K562 (cell line): Measurements from ENCODE around the gene LDB2. TPM values are rescaled to one million over a fixed set of nuclear protein-coding genes. Genes with fewer than 3 reads are reported as not detected.

Experiments
- ZNF354B ChIP-seq: fragments of 250-450 bp; sonication (Bioruptor Pico); IDR thresholded peaks from 2 replicates; pipeline ENCODE4 v1.4.0; 2020
- ZNF764 ChIP-seq: fragments of 250-450 bp; sonication (Bioruptor Pico); IDR thresholded peaks from 2 replicates; pipeline ENCODE4 v1.4.0; 2020; ENCODE audit warnings: low read depth, mild to moderate bottlenecking, moderate library complexity
- polyA plus RNA-seq, 8 experiments: library from polyadenylated mRNA; depleted of rRNA in 4 of 8; stranded (reverse) in 5 of 8; unstranded in 3 of 8; fragments of >200 nt; fragmentation: Nextera tagmentation in 2 of 8; fragmentation: Illumina TruSeq in 1 of 8; extraction: Ambion mirVana in 2 of 8; extraction: Trizol in 1 of 8; gene quantifications; 2 replicates each; pipeline versions ENCODE4 v1.2.1 to v1.2.3, GENCODE V29; 2011 to 2014; ENCODE audit warnings: inconsistent platforms in 1 of 8, missing spikeins in 1 of 8
- total RNA-seq, 7 experiments: library from RNA; depleted of rRNA in 6 of 7; stranded (reverse); fragments of >200 nt in 6 of 7; fragmentation: Illumina TruSeq in 2 of 7; extraction: Trizol in 2 of 7; gene quantifications; 2 replicates each; pipeline versions ENCODE4 v1.2.1 to v1.2.3, GENCODE V29; 2011 to 2021; ENCODE audit warnings: low replicate concordance in 1 of 7
- TF ChIP-seq, protein P1 (sequence below): fragments of 450-650 bp; IDR thresholded peaks from 2 replicates; pipeline ENCODE4 v1.6.1; 2016; ENCODE audit warnings: mild to moderate bottlenecking, moderate library complexity

The LDB2 gene
- total and polyA plus RNA-seq, 9 of the 15 experiments (the other 6 are each of a cell fraction or from before 2014, with no cell fraction given) = 0.10 to 0.20 TPM; not detected in 7

DNA sequence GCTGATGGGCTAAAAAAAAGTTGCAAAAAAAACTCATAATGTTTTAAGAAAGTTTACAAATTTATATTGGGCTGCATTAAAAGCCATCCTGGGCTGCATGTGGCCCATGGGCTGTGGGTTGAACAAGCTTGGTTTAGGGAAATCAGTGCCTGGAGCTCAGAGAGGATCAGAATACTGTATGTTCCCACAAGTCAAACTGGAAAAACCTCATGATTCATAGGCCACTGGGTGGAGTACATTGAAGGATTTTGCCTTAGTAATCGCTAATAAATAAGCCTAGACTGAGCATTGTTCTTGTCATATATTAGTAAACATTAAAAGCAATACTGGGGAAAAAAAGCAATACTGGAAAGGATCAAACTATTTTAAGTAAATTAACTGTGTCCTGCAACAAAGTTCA lies 425.9 kb downstream of the LDB2 start (continued):
- TF ChIP-seq, protein P1, sequence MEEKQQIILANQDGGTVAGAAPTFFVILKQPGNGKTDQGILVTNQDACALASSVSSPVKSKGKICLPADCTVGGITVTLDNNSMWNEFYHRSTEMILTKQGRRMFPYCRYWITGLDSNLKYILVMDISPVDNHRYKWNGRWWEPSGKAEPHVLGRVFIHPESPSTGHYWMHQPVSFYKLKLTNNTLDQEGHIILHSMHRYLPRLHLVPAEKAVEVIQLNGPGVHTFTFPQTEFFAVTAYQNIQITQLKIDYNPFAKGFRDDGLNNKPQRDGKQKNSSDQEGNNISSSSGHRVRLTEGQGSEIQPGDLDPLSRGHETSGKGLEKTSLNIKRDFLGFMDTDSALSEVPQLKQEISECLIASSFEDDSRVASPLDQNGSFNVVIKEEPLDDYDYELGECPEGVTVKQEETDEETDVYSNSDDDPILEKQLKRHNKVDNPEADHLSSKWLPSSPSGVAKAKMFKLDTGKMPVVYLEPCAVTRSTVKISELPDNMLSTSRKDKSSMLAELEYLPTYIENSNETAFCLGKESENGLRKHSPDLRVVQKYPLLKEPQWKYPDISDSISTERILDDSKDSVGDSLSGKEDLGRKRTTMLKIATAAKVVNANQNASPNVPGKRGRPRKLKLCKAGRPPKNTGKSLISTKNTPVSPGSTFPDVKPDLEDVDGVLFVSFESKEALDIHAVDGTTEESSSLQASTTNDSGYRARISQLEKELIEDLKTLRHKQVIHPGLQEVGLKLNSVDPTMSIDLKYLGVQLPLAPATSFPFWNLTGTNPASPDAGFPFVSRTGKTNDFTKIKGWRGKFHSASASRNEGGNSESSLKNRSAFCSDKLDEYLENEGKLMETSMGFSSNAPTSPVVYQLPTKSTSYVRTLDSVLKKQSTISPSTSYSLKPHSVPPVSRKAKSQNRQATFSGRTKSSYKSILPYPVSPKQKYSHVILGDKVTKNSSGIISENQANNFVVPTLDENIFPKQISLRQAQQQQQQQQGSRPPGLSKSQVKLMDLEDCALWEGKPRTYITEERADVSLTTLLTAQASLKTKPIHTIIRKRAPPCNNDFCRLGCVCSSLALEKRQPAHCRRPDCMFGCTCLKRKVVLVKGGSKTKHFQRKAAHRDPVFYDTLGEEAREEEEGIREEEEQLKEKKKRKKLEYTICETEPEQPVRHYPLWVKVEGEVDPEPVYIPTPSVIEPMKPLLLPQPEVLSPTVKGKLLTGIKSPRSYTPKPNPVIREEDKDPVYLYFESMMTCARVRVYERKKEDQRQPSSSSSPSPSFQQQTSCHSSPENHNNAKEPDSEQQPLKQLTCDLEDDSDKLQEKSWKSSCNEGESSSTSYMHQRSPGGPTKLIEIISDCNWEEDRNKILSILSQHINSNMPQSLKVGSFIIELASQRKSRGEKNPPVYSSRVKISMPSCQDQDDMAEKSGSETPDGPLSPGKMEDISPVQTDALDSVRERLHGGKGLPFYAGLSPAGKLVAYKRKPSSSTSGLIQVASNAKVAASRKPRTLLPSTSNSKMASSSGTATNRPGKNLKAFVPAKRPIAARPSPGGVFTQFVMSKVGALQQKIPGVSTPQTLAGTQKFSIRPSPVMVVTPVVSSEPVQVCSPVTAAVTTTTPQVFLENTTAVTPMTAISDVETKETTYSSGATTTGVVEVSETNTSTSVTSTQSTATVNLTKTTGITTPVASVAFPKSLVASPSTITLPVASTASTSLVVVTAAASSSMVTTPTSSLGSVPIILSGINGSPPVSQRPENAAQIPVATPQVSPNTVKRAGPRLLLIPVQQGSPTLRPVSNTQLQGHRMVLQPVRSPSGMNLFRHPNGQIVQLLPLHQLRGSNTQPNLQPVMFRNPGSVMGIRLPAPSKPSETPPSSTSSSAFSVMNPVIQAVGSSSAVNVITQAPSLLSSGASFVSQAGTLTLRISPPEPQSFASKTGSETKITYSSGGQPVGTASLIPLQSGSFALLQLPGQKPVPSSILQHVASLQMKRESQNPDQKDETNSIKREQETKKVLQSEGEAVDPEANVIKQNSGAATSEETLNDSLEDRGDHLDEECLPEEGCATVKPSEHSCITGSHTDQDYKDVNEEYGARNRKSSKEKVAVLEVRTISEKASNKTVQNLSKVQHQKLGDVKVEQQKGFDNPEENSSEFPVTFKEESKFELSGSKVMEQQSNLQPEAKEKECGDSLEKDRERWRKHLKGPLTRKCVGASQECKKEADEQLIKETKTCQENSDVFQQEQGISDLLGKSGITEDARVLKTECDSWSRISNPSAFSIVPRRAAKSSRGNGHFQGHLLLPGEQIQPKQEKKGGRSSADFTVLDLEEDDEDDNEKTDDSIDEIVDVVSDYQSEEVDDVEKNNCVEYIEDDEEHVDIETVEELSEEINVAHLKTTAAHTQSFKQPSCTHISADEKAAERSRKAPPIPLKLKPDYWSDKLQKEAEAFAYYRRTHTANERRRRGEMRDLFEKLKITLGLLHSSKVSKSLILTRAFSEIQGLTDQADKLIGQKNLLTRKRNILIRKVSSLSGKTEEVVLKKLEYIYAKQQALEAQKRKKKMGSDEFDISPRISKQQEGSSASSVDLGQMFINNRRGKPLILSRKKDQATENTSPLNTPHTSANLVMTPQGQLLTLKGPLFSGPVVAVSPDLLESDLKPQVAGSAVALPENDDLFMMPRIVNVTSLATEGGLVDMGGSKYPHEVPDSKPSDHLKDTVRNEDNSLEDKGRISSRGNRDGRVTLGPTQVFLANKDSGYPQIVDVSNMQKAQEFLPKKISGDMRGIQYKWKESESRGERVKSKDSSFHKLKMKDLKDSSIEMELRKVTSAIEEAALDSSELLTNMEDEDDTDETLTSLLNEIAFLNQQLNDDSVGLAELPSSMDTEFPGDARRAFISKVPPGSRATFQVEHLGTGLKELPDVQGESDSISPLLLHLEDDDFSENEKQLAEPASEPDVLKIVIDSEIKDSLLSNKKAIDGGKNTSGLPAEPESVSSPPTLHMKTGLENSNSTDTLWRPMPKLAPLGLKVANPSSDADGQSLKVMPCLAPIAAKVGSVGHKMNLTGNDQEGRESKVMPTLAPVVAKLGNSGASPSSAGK = no peak
- no peak for TF ChIP-seq ZNF354B
- no peak for TF ChIP-seq ZNF764 (CRISPR knock-in tag)
